Measurements from ENCODE around the gene TTC21B.

DNA sequence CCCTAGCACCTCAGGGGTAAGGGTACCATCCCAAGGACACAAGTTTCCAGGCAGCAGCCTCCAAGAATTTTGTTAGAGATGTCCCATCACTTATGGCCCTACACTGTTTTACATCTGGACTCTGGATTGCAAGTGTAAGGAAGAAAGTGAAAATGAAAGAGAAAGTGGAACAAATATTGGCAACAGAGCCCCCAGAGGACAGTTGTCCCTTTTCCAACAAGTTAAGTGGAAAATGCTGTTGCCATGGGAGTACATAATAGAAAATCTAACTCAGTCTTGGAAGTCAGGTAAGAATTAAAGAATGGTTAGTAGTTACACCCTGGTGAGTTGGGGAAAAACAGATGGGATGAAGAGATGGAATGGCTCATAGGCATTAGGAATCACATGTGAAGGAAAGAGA is 50.6 kb downstream of the TTC21B start:
- TF ChIP-seq HDGF (IDR thresholded peaks at IDR 0.05; ENCODE audit: borderline replicate concordance) (no peak), SUZ12 (IDR thresholded peaks at IDR 0.05) (no peak), L3MBTL2 (conservative IDR thresholded peaks at IDR 0.05) (no peak), TARDBP (IDR thresholded peaks at IDR 0.05) (no peak), ZNF384 (IDR thresholded peaks at IDR 0.05) (no peak)
